GM21360 (cell line): ENCODE results near the gene CST6.
"Not testable (repeated sequence)": the region's sequence is repeated elsewhere in the genome, so short reads cannot be mapped to it uniquely, and the experiment has no call there.

ENCODE experiments used
- ATAC-seq: cut with Tn5 transposase; IDR thresholded peaks from one replicate; pipeline ENCODE4 v1.9.1; 2021; ENCODE audit warnings: mild to moderate bottlenecking, moderate library complexity; ENCODE audit not compliant: unreplicated experiment

The CST6 gene

DNA sequence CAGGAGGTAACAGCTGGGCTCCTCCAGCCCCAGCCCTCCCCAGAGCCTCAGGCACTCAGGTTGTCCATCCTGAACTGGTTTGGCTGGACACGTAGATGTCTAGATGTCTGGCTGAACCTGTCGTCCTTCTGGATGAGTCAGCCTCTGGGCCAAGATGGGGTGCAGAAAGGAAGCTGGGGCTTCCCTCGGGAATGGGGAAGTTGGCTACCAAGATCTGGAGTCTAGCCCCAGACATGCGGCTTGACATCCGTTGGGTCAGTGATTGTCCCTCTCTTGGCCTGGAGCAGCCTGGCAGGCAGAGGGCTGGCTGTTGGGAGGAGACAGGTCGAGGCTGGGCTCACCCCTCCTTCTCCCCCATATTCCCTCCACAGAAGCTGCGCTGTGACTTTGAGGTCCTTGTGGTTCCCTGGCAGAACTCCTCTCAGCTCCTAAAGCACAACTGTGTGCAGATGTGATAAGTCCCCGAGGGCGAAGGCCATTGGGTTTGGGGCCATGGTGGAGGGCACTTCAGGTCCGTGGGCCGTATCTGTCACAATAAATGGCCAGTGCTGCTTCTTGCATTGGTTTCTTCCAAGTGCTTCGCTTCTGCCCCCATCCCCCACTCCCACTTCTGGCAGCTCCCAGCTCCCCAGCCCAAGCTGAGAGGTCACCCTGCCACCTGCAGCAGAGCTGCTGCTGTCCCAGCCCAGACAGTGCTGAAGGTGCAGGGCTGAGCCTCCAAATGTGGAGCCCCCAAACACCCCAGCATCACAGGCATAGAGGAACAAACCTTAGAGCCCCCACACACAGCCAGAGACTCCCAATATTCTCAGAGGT is 1.3 kb downstream of the CST6 start:
- ATAC-seq = no peak

DNA sequence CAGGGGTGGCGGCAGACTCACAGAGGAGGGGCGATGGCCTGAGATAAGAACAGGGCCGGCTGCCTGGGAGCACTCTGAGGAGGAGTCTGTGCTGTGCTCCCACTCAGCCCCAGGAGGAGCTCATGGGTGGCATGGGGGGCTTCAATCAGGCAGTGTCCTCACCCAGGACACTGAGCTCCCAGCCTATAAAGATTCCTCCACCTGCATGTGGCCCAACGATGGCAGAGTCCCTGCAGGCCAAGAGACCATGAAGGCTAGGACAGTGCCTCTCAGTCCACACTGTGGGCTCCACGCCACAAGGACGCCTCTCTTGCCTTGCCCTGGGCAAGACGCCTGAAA is 1.9 kb downstream of the CST6 start:
- ATAC-seq = no peak

GRCh38 chr11:66014804-66015453 is 3.1 kb downstream of the CST6 start:
- no peak for ATAC-seq

DNA sequence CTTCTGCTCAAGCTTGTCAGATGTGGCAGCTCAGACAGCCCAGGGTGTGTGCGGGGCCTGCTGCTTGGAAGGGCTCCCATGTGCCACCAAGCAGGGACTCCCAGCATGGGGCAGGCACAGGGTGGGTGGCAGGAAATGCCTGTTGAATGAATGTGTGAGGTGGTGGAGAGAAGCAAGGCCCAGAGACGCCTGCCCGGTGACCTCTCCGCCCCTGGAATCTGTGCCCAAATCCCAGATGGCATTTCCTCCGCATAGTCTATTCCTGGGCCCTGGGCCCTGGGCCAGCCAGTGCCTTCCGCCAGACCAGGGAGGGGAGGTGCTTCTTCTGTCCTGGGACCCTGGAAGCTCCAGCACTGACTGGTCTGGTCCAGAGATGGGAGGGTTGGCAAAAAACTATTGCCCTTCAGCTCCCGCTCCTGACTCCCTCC is 3.7 kb downstream of the CST6 start:
- no peak for ATAC-seq

- no peak for ATAC-seq
Measured at GRCh38 chr11:66015936-66016792, 4.4 kb downstream of the CST6 start.

- no peak for ATAC-seq
Measured at GRCh38 chr11:66016793-66017177, 5.0 kb downstream of the CST6 start.

GRCh38 chr11:66017321-66017720 is 5.5 kb downstream of the CST6 start:
- ATAC-seq = no peak

DNA sequence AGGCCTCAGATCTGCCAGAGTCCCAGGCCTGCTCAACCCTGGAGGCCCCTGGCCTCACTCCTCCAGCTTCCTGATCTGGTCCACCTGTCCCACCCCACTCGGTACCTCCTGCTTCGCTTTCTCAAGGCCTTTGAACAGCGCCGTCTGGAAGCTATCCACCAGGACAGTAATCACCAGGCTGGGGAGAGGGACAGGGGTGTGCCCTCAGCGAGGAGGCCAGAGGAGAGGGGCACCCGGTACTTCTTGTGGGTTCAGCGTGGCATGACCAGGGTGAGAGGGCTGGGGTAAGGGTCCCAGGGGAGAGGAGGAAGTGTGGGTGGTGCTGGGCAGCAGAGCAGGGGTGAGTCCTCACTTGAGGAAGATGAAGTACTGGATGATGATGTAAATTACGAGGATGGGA is 8.4 kb downstream of the CST6 start:
- ATAC-seq = no peak

DNA sequence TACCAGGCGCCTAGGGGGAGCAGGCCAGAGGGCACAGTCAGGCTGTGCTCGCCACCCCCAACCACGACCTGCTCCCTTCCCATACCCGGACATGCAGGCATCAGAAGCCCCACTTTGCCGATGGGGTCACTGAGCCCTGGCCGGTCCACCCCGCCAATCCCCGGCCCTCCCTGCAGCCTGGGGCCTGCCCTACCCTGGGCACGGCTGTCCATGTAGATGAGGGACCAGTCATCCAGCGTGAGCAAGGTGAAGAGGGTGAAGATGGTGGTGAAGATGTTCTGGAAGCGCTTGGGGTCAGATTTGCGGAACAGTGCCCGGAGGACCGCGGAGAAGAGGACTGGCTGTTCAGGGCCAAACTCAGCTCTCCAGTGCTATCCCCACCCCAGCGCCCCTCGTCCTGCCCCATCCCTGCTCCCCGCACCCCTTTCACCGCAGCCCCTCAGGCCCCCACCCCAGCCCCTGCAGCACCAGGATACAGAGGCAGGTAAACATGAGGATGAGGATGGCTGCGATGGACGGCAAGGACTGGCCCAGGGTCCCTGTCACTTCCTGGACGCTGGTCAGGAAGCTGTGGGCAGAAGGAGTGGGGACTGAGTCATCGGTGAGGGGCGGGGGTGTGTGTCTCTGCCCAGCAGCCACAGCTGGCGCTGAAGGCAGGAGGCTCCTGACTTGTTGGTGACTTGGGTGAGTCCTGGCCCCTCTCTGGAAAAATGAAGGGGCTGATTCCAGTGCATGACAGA is 9.0 kb downstream of the CST6 start:
- ATAC-seq = no peak

- ATAC-seq = no peak
Measured at GRCh38 chr11:66022401-66023185, 10.8 kb downstream of the CST6 start.

GRCh38 chr11:66023186-66023440 is 11.3 kb downstream of the CST6 start:
- not testable (repeated sequence) for ATAC-seq

DNA sequence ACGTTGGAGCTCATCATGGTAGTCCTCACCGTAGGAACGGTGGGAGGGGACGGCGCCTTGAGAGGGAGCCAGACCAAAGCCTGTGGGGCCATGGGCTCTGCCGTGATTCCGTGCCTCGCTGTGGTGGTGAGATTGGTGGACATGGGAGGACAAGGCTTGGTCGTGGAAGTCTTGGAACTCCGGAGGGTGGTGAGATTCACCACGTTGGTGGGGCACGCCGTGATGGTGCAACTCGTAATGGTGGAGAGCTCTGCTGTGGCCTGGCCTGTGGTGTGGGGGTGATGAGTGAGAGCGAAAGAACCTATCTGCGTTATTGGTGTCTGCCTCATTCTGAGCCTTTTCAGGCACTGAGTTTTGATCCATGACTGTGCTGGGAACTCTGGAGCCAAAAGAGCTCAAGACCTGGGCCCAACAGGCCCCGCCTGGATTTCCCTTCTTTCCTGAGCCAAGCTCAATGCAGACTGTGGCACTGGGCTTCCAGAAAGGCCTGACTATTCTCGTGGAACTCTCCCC is 14.3 kb downstream of the CST6 start, which contains the start of gene CATSPER1:
Gene CATSPER1 (minus strand): TSS at position 463 of the 513 bp plus-strand sequence. CDS start 100 bp downstream, at position 363.
- ATAC-seq = no peak

- ATAC-seq = no peak
Measured at GRCh38 chr11:66032957-66033735, 21.3 kb downstream of the CST6 start.

DNA sequence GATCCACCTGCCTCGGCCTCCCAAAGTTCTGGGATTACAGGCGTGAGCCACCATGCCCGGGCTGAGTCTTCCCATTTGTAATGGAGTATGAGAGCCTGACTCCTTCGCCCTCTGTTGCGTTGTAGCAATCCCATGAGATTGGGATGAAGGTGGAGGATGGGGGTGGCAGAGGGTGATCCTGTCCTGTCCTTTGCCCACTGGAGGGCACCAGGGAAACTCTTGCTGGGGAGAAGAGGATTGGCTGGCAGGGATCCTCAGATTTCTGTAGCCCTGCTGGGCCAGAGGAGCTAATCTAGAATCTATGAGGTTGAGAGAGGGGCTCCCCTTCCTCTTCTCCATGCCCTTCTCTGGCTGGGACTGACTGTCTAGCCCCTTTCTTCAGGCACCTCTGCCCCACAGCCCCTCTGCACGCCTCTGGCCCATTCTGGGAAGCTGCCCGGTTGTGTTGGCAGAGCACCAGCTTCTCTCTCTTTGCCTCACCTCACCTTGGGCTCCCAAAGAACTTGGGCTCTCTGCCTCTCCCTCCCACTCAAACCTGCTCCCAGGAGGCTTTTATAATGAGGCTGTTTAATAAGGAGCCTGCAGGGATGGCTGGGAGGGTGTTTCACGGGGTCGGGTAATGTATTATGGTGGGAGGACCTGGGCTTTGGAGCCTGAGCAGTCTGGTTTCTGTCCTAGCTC is 24.0 kb downstream of the CST6 start:
- no peak for ATAC-seq

- ATAC-seq = no peak
Measured at GRCh38 chr11:66036334-66036710, 24.5 kb downstream of the CST6 start.

- ATAC-seq = no peak
Measured at GRCh38 chr11:66037327-66037726, 25.5 kb downstream of the CST6 start.

- ATAC-seq = no peak
Measured at GRCh38 chr11:66039765-66040164, 28.0 kb downstream of the CST6 start.

DNA sequence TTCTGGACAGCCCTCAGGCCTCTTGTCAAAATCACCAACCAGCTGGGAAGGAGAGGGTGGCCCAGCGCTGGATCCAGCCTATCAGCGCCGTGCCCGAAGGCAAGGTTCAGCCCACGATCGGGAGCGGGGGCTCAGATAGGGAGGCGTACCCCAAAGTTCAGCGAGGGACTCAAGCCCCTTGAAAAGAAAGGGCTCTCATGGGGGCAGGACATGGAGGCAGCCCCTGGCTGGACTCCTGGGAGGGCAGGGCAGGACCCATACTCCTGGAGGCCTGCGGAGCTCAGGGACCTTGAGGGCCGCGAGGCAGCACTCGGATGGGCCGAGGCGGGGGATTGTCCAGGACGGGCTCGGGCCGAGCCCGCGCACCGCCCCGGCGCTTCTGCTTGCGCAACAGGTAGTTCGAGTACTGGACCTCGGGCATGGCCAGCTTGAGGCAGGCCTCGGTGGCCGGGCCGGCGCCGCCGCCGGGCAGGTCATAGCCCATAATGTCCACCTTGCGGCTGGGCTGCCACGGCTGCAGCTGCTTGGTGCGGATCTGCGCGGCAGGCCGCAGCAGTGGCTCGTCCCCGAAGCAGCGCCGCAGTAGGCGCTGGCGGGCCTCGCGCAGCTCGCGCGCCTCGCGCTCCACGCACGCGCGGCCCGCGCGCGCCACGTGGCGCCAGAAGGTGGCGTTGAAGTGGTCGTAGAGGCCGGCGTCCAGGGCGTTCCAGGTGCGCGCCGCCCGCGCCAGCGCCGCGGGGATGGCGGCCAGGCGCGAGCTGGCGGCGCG is 30.6 kb downstream of the CST6 start:
- no peak for ATAC-seq
